ENCODE measurements around the gene MICAL2.

DNA sequence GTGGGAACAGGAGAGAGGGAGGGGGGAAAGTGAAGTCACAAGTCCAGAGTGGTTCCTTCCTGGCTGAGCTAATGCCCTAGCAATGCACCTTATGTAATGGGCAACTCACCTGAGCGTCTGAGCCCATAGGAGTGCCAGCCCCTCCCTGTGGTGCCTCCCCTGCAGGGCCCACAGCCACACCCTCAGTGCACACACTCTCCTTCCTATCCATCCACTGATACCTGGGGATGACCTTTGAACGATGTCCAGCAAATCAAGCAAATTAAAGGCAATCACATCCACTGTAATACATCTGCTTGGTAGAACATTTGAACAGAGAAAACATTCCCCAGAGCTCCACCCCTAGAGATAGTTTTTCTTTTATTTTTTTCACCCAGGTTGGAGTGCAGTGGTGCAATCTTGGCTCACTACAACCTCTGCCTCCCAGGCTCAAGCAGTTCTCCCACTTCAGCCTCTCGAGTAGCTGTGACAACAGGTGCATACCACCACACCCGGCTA, 19.6 kb upstream of the MICAL2 start:
- no peak for TF ChIP-seq NRF1 (IDR thresholded peaks at IDR 0.05; ENCODE audit: low read depth, low read length)
- no peak for TF ChIP-seq ZNF274 (IDR thresholded peaks at IDR 0.05; ENCODE audit: borderline replicate concordance, extremely low read depth, low read length)
- TF ChIP-seq, protein P1, sequence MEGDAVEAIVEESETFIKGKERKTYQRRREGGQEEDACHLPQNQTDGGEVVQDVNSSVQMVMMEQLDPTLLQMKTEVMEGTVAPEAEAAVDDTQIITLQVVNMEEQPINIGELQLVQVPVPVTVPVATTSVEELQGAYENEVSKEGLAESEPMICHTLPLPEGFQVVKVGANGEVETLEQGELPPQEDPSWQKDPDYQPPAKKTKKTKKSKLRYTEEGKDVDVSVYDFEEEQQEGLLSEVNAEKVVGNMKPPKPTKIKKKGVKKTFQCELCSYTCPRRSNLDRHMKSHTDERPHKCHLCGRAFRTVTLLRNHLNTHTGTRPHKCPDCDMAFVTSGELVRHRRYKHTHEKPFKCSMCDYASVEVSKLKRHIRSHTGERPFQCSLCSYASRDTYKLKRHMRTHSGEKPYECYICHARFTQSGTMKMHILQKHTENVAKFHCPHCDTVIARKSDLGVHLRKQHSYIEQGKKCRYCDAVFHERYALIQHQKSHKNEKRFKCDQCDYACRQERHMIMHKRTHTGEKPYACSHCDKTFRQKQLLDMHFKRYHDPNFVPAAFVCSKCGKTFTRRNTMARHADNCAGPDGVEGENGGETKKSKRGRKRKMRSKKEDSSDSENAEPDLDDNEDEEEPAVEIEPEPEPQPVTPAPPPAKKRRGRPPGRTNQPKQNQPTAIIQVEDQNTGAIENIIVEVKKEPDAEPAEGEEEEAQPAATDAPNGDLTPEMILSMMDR (IDR thresholded peaks at IDR 0.05; ENCODE audit: control extremely low read depth in 1 of 3, insufficient read depth in 1 of 3, low read depth in 1 of 3, low read length in 3 of 3): no peak
- no peak for TF ChIP-seq CBX5 (IDR thresholded peaks at IDR 0.05; ENCODE audit: low read depth, low read length)
- TF ChIP-seq SUZ12 (IDR thresholded peaks at IDR 0.05; ENCODE audit: low read length): no peak
- no peak for TF ChIP-seq GTF2F1 (IDR thresholded peaks at IDR 0.05; ENCODE audit: borderline replicate concordance, low read depth, low read length)
- no peak for TF ChIP-seq TBP (IDR thresholded peaks at IDR 0.05; ENCODE audit: low read depth, low read length)
- TF ChIP-seq POLR2A (IDR thresholded peaks at IDR 0.05; ENCODE audit: control extremely low read depth in 1 of 2, low read depth in 2 of 2, low read length in 2 of 2): no peak
- TF ChIP-seq FOSL1 (IDR thresholded peaks at IDR 0.05; ENCODE audit: insufficient read depth, low read depth, low read length): no peak
- no peak for TF ChIP-seq RAD21 (IDR thresholded peaks at IDR 0.05 in 1 of 2, conservative IDR thresholded peaks at IDR 0.05 in 1 of 2; ENCODE audit: low read depth in 2 of 2, low read length in 2 of 2)
- no peak for TF ChIP-seq JUND (IDR thresholded peaks at IDR 0.05; ENCODE audit: low read length)
- TF ChIP-seq RXRA (IDR thresholded peaks at IDR 0.05; ENCODE audit: insufficient read depth, low read depth, low read length): no peak

Measured in H1 (cell line).